ENCODE data around the gene CLDN24. TPM values are rescaled to one million over a fixed set of nuclear protein-coding genes. Genes with fewer than 3 reads are reported as not detected.

The CLDN24 gene
- not detected for polyA plus RNA-seq

GRCh38 chr4:183322326-183322725 is at the start of gene CLDN24:
Gene CLDN24 (minus strand): TSS chr4:183322426. CDS start chr4:183322426, 0 bp downstream.
- 94 to 99% (median 94%) methylated on average over 5 of the region's 5 CpGs for WGBS, 3 donors
- no peak within 1 kb of the TSS for H3K27ac ChIP-seq (ENCODE audit: low read depth, low read length)

- WGBS, 3 donors = 74 to 78% (median 75%) methylated on average over 12 of the region's 12 CpGs
These were observed 48.6 kb upstream of the CLDN24 start for GRCh38 chr4:183370786-183371185.

GRCh38 chr4:183369073-183369472 is 46.8 kb upstream of the CLDN24 start:
- no peak overlapping the region for H3K27ac ChIP-seq (ENCODE audit: low read depth, low read length)
- 79 to 86% (median 81%) methylated on average over 8 of the region's 8 CpGs for WGBS, 3 donors

More at GRCh38 chr4:183370786-183371185, 48.6 kb upstream of the CLDN24 start:
- no peak overlapping the region for H3K27ac ChIP-seq (ENCODE audit: low read depth, low read length)

GRCh38 chr4:183366206-183366835 is 44.1 kb upstream of the CLDN24 start:
- H3K27ac ChIP-seq (ENCODE audit: low read depth, low read length) = no peak overlapping the region
- WGBS, 3 donors = 86 to 92% (median 88%) methylated on average over 16 of the region's 16 CpGs

GRCh38 chr4:183364025-183364424 is 41.8 kb upstream of the CLDN24 start:
- no peak overlapping the region for H3K27ac ChIP-seq (ENCODE audit: low read depth, low read length)
- 69 to 74% (median 71%) methylated on average over 10 of the region's 10 CpGs for WGBS, 3 donors

- WGBS, 3 donors = 65 to 72% (median 68%) methylated on average over 15 of the region's 15 CpGs
- no peak overlapping the region for H3K27ac ChIP-seq (ENCODE audit: low read depth, low read length)
These were observed 40.8 kb upstream of the CLDN24 start for GRCh38 chr4:183362916-183363542.

GRCh38 chr4:183362036-183362435 is 39.8 kb upstream of the CLDN24 start:
- no peak overlapping the region for H3K27ac ChIP-seq (ENCODE audit: low read depth, low read length)
- WGBS, 3 donors = 93 to 95% (median 94%) methylated on average over 4 of the region's 4 CpGs

GRCh38 chr4:183360161-183360919 is 38.1 kb upstream of the CLDN24 start:
- 69 to 72% (median 70%) methylated on average over 11 of the region's 11 CpGs for WGBS, 3 donors
- H3K27ac ChIP-seq (ENCODE audit: low read depth, low read length) = no peak overlapping the region

- no peak overlapping the region for H3K27ac ChIP-seq (ENCODE audit: low read depth, low read length)
- WGBS, 3 donors = 86 to 90% (median 89%) methylated on average over 13 of the region's 13 CpGs
These were observed 36.1 kb upstream of the CLDN24 start for GRCh38 chr4:183358215-183358755.

- no peak overlapping the region for H3K27ac ChIP-seq (ENCODE audit: low read depth, low read length)
- 85 to 89% (median 87%) methylated on average over 20 of the region's 20 CpGs for WGBS, 3 donors
These were observed 34.9 kb upstream of the CLDN24 start for GRCh38 chr4:183356931-183357675.

GRCh38 chr4:183356173-183356830 is 34.1 kb upstream of the CLDN24 start:
- WGBS, 3 donors = 82 to 89% (median 82%) methylated on average over 20 of the region's 20 CpGs
- H3K27ac ChIP-seq (ENCODE audit: low read depth, low read length) = no peak overlapping the region

- WGBS, 3 donors = 47 to 73% (median 64%) methylated on average over 4 of the region's 4 CpGs
These were observed 33.2 kb upstream of the CLDN24 start for GRCh38 chr4:183355405-183355804.

GRCh38 chr4:183354219-183354618 is 32.0 kb upstream of the CLDN24 start:
- H3K27ac ChIP-seq (ENCODE audit: low read depth, low read length) = no peak overlapping the region
- WGBS, 3 donors = 41 to 72% (median 71%) methylated on average over 9 of the region's 9 CpGs

More at GRCh38 chr4:183355405-183355804, 33.2 kb upstream of the CLDN24 start:
- H3K27ac ChIP-seq (ENCODE audit: low read depth, low read length) = no peak overlapping the region

- 78 to 85% (median 83%) methylated on average over 8 of the region's 8 CpGs for WGBS, 3 donors
These were observed 31.3 kb upstream of the CLDN24 start for GRCh38 chr4:183353557-183353956.

GRCh38 chr4:183352546-183352945 is 30.3 kb upstream of the CLDN24 start:
- H3K27ac ChIP-seq (ENCODE audit: low read depth, low read length) = no peak overlapping the region
- WGBS, 3 donors = 88 to 94% (median 89%) methylated on average over 5 of the region's 5 CpGs

More at GRCh38 chr4:183353557-183353956, 31.3 kb upstream of the CLDN24 start:
- no peak overlapping the region for H3K27ac ChIP-seq (ENCODE audit: low read depth, low read length)

- H3K27ac ChIP-seq (ENCODE audit: low read depth, low read length) = no peak overlapping the region
- WGBS, 3 donors = 81 to 88% (median 83%) methylated on average over 17 of the region's 17 CpGs
These were observed 28.3 kb upstream of the CLDN24 start for GRCh38 chr4:183350317-183351071.

- H3K27ac ChIP-seq (ENCODE audit: low read depth, low read length) = no peak overlapping the region
- WGBS, 3 donors = 93 to 94% (median 94%) methylated on average over 9 of the region's 9 CpGs
These were observed 27.4 kb upstream of the CLDN24 start for GRCh38 chr4:183349673-183350072.
